Glomerular visceral epithelial cell (primary cell): ENCODE data around the gene EPHA1.

Experiments used
- DNase-seq: peaks from one replicate; pipeline ENCODE4 v3.0.0-alpha.2; 2016; ENCODE audit errors: extremely low spot score

EPHA1 gene

GRCh38 chr7:143374561-143374960 lies 34.1 kb downstream of the EPHA1 start:
- no peak for DNase-seq

- no peak for DNase-seq
These were observed 35.3 kb downstream of the EPHA1 start for GRCh38 chr7:143373255-143373794.

GRCh38 chr7:143372070-143372469 lies 36.6 kb downstream of the EPHA1 start:
- DNase-seq = peak; percentile 35

- no peak for DNase-seq
These were observed 38.7 kb downstream of the EPHA1 start for GRCh38 chr7:143369678-143370651.

GRCh38 chr7:143368387-143368786 lies 40.3 kb downstream of the EPHA1 start:
- no peak for DNase-seq

GRCh38 chr7:143367972-143368371 lies 40.7 kb downstream of the EPHA1 start:
- DNase-seq = peak; percentile 78

- DNase-seq = no peak
These were observed 45.4 kb downstream of the EPHA1 start for GRCh38 chr7:143363016-143363937.

- no peak for DNase-seq
These were observed 46.3 kb downstream of the EPHA1 start, which contains the start of gene FAM131B for GRCh38 chr7:143362131-143363015. Gene FAM131B (minus strand): TSS chr7:143362713. CDS start chr7:143362603, 110 bp downstream.

- no peak for DNase-seq
These were observed 47.0 kb downstream of the EPHA1 start for GRCh38 chr7:143361552-143362130.

GRCh38 chr7:143360788-143361551 lies 47.7 kb downstream of the EPHA1 start:
- no peak for DNase-seq

- no peak for DNase-seq
These were observed 48.8 kb downstream of the EPHA1 start for GRCh38 chr7:143359771-143360353.

GRCh38 chr7:143358626-143359025 lies 50.0 kb downstream of the EPHA1 start:
- DNase-seq = no peak

GRCh38 chr7:143356414-143357050 lies 52.1 kb downstream of the EPHA1 start:
- no peak for DNase-seq

- DNase-seq = no peak
These were observed 52.9 kb downstream of the EPHA1 start for GRCh38 chr7:143355450-143356385.

- no peak for DNase-seq
These were observed 53.7 kb downstream of the EPHA1 start for GRCh38 chr7:143354965-143355364.

- no peak for DNase-seq
These were observed 54.3 kb downstream of the EPHA1 start for GRCh38 chr7:143354376-143354775.

- no peak for DNase-seq
These were observed 56.1 kb downstream of the EPHA1 start for GRCh38 chr7:143352531-143353002.

- DNase-seq = no peak
These were observed 57.1 kb downstream of the EPHA1 start for GRCh38 chr7:143351574-143351973.
